ENCODE data around the gene DTX3. TPM values are rescaled to one million over a fixed set of nuclear protein-coding genes. Genes with fewer than 3 reads are reported as not detected.
"Not testable (repeated sequence)": the region's sequence is repeated elsewhere in the genome, so short reads cannot be mapped to it uniquely, and the experiment has no call there.

Gene DTX3
- total RNA-seq, 1 experiment from 2014 or later = 67.5 TPM

DNA sequence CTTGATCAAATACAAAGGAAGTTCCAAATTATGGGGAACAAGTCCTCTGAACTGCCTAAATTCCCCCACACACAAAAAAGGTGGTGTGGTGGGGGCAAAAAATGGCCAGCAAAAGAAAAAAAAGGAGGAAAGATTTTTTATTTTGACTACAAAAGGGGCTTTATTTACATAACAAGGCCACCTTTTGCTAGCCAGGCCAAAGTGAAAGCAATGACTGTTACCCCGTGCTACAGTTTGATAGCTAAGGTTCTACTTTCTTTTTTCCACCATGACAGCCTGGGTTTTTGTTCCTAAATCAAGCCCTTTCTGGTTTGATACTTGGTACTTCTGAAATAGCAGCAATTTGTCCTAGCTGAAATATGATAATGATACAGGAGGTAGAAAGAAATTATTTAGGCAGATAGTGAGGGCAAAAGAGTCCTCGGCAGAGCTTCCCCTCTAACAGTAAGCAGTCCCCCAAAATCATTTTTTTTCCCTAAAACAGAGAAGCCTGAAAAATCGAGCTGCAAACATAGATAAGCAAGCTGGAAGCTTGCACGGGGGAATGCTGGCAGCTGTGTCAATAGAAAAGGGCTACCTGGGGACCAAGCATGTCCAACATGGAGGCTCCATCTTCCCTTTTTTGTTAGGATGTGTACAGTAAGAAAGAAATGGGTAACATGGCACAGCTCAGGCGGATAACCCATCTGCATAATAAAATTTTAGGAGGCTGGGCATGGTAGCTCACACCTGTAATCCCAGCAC lies 37.2 kb downstream of the DTX3 start:
- no peak overlapping the region for H2BK5ac ChIP-seq (ENCODE audit: insufficient read length, low read length)
- no peak overlapping the region for H3K27ac ChIP-seq (ENCODE audit: insufficient read length, low read depth, low read length)
- no peaks in the 10 kb centered on the region for H3K79me1 ChIP-seq (ENCODE audit: insufficient read depth, low read depth, low read length, poor library complexity, severe bottlenecking)
- H3K4me1 ChIP-seq (ENCODE audit: insufficient read depth, low read length) = peaks cover 4% of the 10 kb centered on the region; the same call in 1 of the 2 replicates
- no peaks in the 10 kb centered on the region for H4K20me1 ChIP-seq (ENCODE audit: control insufficient read depth, insufficient read depth, insufficient read length)
- no peak overlapping the region for H3T11ph ChIP-seq (ENCODE audit: low read length)
- H3K9me3 ChIP-seq (ENCODE audit: control insufficient read depth, low read depth, low read length) = no peaks in the 10 kb centered on the region
- Mint-ChIP-seq H3K27ac (no peak overlapping the region), H3K9me3 (peaks cover 37 to 38% of the 10 kb centered on the region in 2 experiments), H3K36me3 (ENCODE audit: insufficient read depth in 1 of 3, low read depth in 3 of 3) (peaks cover 2 to 8% (median 8%) of the 10 kb centered on the region in 3 experiments; a peak in 5 of 7 replicates), H3K4me3 (no peak overlapping the region), H3K4me1 (peaks cover 16% of the 10 kb centered on the region in 2 experiments), H3K27me3 (ENCODE audit: low read depth) (peaks cover 7% of the 10 kb centered on the region)
- no peak overlapping the region for H4K8ac ChIP-seq (replicated peaks; ENCODE audit: insufficient read length, low read depth, low read length)
- no peak overlapping the region for H2BK15ac ChIP-seq (ENCODE audit: low read depth, low read length)
- H2AFZ ChIP-seq (ENCODE audit: low read length) = no peak overlapping the region
- no peak overlapping the region for H2AK5ac ChIP-seq (ENCODE audit: insufficient read length, low read length)
- H3K9ac ChIP-seq (ENCODE audit: extremely low read depth, insufficient read length, low read length) = no peak overlapping the region
- TF ChIP-seq, protein P1, sequence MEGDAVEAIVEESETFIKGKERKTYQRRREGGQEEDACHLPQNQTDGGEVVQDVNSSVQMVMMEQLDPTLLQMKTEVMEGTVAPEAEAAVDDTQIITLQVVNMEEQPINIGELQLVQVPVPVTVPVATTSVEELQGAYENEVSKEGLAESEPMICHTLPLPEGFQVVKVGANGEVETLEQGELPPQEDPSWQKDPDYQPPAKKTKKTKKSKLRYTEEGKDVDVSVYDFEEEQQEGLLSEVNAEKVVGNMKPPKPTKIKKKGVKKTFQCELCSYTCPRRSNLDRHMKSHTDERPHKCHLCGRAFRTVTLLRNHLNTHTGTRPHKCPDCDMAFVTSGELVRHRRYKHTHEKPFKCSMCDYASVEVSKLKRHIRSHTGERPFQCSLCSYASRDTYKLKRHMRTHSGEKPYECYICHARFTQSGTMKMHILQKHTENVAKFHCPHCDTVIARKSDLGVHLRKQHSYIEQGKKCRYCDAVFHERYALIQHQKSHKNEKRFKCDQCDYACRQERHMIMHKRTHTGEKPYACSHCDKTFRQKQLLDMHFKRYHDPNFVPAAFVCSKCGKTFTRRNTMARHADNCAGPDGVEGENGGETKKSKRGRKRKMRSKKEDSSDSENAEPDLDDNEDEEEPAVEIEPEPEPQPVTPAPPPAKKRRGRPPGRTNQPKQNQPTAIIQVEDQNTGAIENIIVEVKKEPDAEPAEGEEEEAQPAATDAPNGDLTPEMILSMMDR (conservative IDR thresholded peaks at IDR 0.05) = no peak
- H3K4ac ChIP-seq (ENCODE audit: low read depth, low read length) = no peak overlapping the region
- WGBS (ENCODE audit: extremely low coverage, insufficient read length, low lambda C conversion rate) = no CpG with 5 or more reads among the region's 5 CpGs
- H3K23me2 ChIP-seq (ENCODE audit: insufficient read length, low read depth, low read length, poor library complexity, severe bottlenecking) = no peaks in the 10 kb centered on the region
- H3K4me2 ChIP-seq (ENCODE audit: insufficient read depth, insufficient read length, low read length) = no peak overlapping the region
- DNase-seq = no peak
- H2BK12ac ChIP-seq (ENCODE audit: insufficient read length, low read depth, low read length) = no peak overlapping the region
- no peak overlapping the region for H3K56ac ChIP-seq (ENCODE audit: insufficient read length, low read depth, low read length)
- H2BK120ac ChIP-seq (ENCODE audit: low read depth, low read length, poor library complexity, severe bottlenecking) = no peak overlapping the region
- no peak overlapping the region for H4K5ac ChIP-seq (ENCODE audit: insufficient read length, low read depth, low read length)
- no peak overlapping the region for H4K91ac ChIP-seq (ENCODE audit: insufficient read length, low read depth, low read length)
- no peak overlapping the region for H3K18ac ChIP-seq (ENCODE audit: insufficient read length, low read depth, low read length)
- H2BK20ac ChIP-seq (ENCODE audit: low read depth, low read length, poor library complexity, severe bottlenecking) = no peak overlapping the region
- H3K27me3 ChIP-seq (ENCODE audit: insufficient read depth, low read length) = no peaks in the 10 kb centered on the region
- no peaks in the 10 kb centered on the region for H3K79me2 ChIP-seq (ENCODE audit: insufficient read depth, low read length)
- no peak overlapping the region for H3K23ac ChIP-seq (ENCODE audit: insufficient read length, low read depth, low read length)
- H3K14ac ChIP-seq (ENCODE audit: insufficient read depth, low read length) = no peak overlapping the region

DNA sequence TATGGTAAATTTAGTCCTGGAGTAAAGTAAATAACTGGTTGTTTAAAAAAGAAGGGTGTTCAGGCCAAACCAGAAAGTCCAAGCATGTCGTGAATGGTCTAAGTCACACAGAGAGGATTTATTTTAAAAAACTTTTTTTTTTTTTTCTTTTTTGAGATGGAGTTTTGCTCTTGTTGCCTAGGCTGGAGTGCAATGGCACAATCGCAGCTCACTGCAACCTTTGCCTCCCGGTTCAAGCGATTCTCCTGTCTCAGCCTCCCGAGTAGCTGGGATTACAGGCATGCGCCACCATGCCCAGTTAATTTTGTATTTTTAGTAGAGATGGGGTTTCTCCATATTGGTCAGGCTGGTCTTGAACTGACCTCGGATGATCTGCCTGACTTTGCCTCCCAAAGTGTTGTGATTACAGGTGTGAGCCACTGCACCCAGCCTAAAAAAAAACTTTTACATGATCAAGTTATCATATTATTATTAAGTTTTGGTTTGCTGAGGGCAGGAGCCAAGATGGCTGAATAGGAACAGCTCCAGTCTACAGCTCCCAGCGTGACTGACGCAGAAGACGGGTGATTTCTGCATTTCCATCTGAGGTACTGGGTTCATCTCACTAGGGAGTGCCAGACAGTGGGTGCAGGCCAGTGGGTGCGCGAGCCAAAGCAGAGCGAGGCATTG lies 41.5 kb downstream of the DTX3 start:
- not testable (repeated sequence) for H3K4me2 ChIP-seq (ENCODE audit: insufficient read depth, insufficient read length, low read length); H3K27me3 Mint-ChIP-seq (ENCODE audit: low read depth); H3T11ph ChIP-seq (ENCODE audit: low read length); H4K20me1 ChIP-seq (ENCODE audit: control insufficient read depth, insufficient read depth, insufficient read length); H4K5ac ChIP-seq (ENCODE audit: insufficient read length, low read depth, low read length); H3K79me2 ChIP-seq (ENCODE audit: insufficient read depth, low read length); H2BK15ac ChIP-seq (ENCODE audit: low read depth, low read length); DNase-seq; H4K91ac ChIP-seq (ENCODE audit: insufficient read length, low read depth, low read length); H3K4me3 Mint-ChIP-seq; H2BK20ac ChIP-seq (ENCODE audit: low read depth, low read length, poor library complexity, severe bottlenecking); H3K4ac ChIP-seq (ENCODE audit: low read depth, low read length); H3K79me1 ChIP-seq (ENCODE audit: insufficient read depth, low read depth, low read length, poor library complexity, severe bottlenecking); H3K14ac ChIP-seq (ENCODE audit: insufficient read depth, low read length); H3K9me3 ChIP-seq (ENCODE audit: control insufficient read depth, low read depth, low read length); H3K18ac ChIP-seq (ENCODE audit: insufficient read length, low read depth, low read length); H3K56ac ChIP-seq (ENCODE audit: insufficient read length, low read depth, low read length); H4K8ac ChIP-seq (replicated peaks; ENCODE audit: insufficient read length, low read depth, low read length); H3K23me2 ChIP-seq (ENCODE audit: insufficient read length, low read depth, low read length, poor library complexity, severe bottlenecking); H3K27ac ChIP-seq (ENCODE audit: insufficient read length, low read depth, low read length); H2BK5ac ChIP-seq (ENCODE audit: insufficient read length, low read length); H3K23ac ChIP-seq (ENCODE audit: insufficient read length, low read depth, low read length); H2BK12ac ChIP-seq (ENCODE audit: insufficient read length, low read depth, low read length); H2AFZ ChIP-seq (ENCODE audit: low read length); H3K36me3 Mint-ChIP-seq (ENCODE audit: insufficient read depth in 1 of 3, low read depth in 3 of 3); H3K9ac ChIP-seq (ENCODE audit: extremely low read depth, insufficient read length, low read length); H3K27ac Mint-ChIP-seq; H3K27me3 ChIP-seq (ENCODE audit: insufficient read depth, low read length); H2BK120ac ChIP-seq (ENCODE audit: low read depth, low read length, poor library complexity, severe bottlenecking); H2AK5ac ChIP-seq (ENCODE audit: insufficient read length, low read length); H3K4me1 ChIP-seq (ENCODE audit: insufficient read depth, low read length)
- Mint-ChIP-seq H3K9me3 (peaks cover 37 to 38% of the 10 kb centered on the region in 2 experiments), H3K4me1 (peaks cover 12% of the 10 kb centered on the region in 2 experiments)
- no CpG with 5 or more reads among the region's 13 CpGs for WGBS (ENCODE audit: extremely low coverage, insufficient read length, low lambda C conversion rate)
